Astrocyte (in vitro differentiated cells and primary cell): ENCODE data around the gene OAS3.

Experiments
- CTCF ChIP-seq: IDR thresholded peaks from 2 replicates; pipeline ENCODE4 v1.5.1; 2011; ENCODE audit warnings: low read depth, mild to moderate bottlenecking, inconsistent platforms, low read length, moderate library complexity; ENCODE audit not compliant: insufficient read depth
- EZH2 ChIP-seq: IDR thresholded peaks from 2 replicates; pipeline ENCODE4 v1.6.1; 2012; ENCODE audit warnings: mild to moderate bottlenecking, low read length, inconsistent platforms; ENCODE audit not compliant: insufficient read depth

- no peak for TF ChIP-seq CTCF
- no peak for TF ChIP-seq EZH2
Observed at GRCh38 chr12:112929715-112930114, 8.6 kb upstream of the OAS3 start.
